GM20000 (cell line): ENCODE measurements around the gene NDUFB1.

ENCODE experiments used
- DNase-seq: peaks from one replicate; pipeline ENCODE4 v3.0.0; 2012; ENCODE audit warnings: low spot score
- TF ChIP-seq, protein P1 (sequence below): IDR thresholded peaks from 2 replicates; pipeline ENCODE4 v1.5.1; 2012; ENCODE audit warnings: mild to moderate bottlenecking, control low read depth; ENCODE audit errors: extremely low read depth, missing control alignments

NDUFB1 gene

DNA sequence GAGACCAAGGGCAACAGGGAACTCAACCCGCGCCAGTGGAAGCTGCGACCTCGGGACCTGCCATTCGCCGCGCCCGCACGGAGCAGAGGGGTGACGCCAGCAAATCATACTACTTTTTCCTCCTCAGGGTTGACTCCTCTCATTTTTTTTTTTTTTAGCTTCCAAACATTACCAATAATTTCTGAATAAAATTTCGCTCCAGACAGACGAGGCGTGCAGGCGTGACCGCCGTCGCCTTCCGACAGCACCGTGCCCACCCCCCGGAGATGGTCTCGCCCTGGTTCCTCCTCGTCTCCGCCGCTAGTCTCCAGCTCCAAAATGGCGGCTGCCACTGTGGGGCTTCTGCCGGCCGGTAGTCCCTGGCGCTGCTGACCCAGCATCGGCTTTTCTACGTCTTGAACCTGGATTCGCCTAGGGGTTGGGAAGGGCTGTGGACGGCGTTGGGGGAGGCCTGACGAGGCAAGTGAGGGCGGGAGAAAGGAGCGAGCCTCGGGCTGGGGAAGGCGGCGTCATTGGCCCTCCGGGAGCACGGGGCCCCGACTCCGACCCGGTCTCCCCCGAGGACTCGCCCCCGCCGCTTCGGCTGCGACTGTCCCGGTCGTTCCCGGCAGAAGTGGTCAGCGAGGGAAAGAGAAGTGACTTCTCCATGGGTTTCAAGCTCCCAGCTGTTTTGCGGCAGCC lies at the start of gene NDUFB1, which contains the start of gene CPSF2:
Gene NDUFB1, minus strand, starts transcription at position 37 of the 681 bp plus-strand sequence. CDS start 4,069 bp downstream, outside the sequence.
Gene CPSF2, plus strand, starts transcription at position 300 of the 681 bp plus-strand sequence. CDS start 9,016 bp downstream, outside the sequence.
- DNase-seq, result peak; percentile 88
- TF ChIP-seq, protein P1, sequence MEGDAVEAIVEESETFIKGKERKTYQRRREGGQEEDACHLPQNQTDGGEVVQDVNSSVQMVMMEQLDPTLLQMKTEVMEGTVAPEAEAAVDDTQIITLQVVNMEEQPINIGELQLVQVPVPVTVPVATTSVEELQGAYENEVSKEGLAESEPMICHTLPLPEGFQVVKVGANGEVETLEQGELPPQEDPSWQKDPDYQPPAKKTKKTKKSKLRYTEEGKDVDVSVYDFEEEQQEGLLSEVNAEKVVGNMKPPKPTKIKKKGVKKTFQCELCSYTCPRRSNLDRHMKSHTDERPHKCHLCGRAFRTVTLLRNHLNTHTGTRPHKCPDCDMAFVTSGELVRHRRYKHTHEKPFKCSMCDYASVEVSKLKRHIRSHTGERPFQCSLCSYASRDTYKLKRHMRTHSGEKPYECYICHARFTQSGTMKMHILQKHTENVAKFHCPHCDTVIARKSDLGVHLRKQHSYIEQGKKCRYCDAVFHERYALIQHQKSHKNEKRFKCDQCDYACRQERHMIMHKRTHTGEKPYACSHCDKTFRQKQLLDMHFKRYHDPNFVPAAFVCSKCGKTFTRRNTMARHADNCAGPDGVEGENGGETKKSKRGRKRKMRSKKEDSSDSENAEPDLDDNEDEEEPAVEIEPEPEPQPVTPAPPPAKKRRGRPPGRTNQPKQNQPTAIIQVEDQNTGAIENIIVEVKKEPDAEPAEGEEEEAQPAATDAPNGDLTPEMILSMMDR, result no peak

GRCh38 chr14:92164958-92165357 lies 43.5 kb upstream of the NDUFB1 start:
- no peak for DNase-seq
- TF ChIP-seq, protein P1, result no peak

GRCh38 chr14:92161521-92161920 lies 40.0 kb upstream of the NDUFB1 start:
- TF ChIP-seq, protein P1, result no peak
- no peak for DNase-seq

DNA sequence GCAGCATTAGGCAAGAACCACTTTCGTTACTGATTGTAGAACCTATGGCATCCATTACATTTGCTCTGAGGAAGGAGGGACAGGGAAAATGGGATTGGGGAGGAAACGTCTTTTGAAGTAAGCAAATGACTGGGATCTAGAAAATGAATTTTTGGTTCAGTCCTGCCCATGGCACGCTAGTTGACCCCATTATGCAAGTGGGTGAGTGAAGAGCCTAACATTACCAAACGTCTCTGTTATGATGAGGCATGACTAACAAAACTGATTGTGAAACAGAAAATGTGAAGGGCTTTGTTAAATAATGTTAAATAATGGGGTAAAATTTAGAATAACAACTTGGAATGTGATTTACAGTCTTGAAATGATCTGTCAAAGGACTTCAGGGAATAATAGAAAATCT lies 39.1 kb upstream of the NDUFB1 start:
- TF ChIP-seq, protein P1, result no peak
- DNase-seq, result no peak

- TF ChIP-seq, protein P1, result no peak
- DNase-seq, result no peak
Measured at GRCh38 chr14:92154283-92154942, 32.9 kb upstream of the NDUFB1 start.

GRCh38 chr14:92153581-92153980 lies 32.1 kb upstream of the NDUFB1 start:
- TF ChIP-seq, protein P1, result no peak
- DNase-seq, result no peak

DNA sequence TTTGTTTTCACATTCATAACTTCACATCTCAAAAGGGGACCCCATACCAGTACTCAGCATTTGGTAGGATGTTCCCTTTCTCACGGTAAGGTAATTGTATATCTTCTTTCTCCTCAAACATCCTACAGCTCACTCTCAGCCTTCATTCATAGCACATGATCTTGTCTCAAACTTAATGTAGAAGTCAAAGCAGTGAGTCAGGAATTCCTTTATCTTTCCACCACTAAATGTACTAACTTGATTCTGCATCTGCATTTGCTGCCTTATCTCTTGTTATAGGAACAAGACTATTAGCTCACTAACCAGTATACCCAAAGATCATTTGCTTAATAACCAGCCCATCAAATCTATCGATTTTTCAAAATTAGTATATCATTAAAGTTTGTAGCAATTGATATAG lies 23.2 kb upstream of the NDUFB1 start:
- no peak for DNase-seq

More for the DNA sequence above, 23.2 kb upstream of the NDUFB1 start:
- TF ChIP-seq, protein P1, result no peak
